Measurements from ENCODE around the gene LIPC.

Gene LIPC

DNA sequence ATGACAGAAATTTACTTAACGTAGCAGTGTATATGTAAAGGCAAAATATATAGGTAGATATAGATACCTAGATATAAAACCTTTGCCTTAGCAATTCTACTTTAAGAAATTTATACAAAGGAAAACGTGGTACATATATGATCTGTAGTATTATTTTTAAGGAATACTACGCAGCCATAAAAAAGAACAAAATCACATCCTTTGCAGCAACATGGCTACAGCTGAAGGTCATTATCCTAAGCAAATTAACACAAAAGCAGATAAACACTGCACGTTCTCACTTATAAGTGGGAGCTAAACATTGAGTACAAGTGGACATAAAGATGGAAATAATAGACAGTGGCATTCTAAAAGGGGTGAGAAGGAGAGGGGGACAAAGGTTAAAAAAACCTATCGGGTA lies 14.8 kb upstream of the LIPC start:
- H3K4me3 ChIP-seq (ENCODE audit: low read length), result no peak overlapping the region
- no peaks in the 10 kb centered on the region for H3K9me3 ChIP-seq (replicated peaks; ENCODE audit: insufficient read depth, low read length)
- H2AFZ ChIP-seq (ENCODE audit: low read length), result no peak overlapping the region
- TF ChIP-seq EZH2phosphoT487 (IDR thresholded peaks at IDR 0.05; ENCODE audit: low read length), result no peak
- TF ChIP-seq, protein P1, sequence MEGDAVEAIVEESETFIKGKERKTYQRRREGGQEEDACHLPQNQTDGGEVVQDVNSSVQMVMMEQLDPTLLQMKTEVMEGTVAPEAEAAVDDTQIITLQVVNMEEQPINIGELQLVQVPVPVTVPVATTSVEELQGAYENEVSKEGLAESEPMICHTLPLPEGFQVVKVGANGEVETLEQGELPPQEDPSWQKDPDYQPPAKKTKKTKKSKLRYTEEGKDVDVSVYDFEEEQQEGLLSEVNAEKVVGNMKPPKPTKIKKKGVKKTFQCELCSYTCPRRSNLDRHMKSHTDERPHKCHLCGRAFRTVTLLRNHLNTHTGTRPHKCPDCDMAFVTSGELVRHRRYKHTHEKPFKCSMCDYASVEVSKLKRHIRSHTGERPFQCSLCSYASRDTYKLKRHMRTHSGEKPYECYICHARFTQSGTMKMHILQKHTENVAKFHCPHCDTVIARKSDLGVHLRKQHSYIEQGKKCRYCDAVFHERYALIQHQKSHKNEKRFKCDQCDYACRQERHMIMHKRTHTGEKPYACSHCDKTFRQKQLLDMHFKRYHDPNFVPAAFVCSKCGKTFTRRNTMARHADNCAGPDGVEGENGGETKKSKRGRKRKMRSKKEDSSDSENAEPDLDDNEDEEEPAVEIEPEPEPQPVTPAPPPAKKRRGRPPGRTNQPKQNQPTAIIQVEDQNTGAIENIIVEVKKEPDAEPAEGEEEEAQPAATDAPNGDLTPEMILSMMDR (IDR thresholded peaks at IDR 0.05; ENCODE audit: low read length), result no peak
- TF ChIP-seq EZH2 (optimal IDR thresholded peaks at IDR 0.05; ENCODE audit: low read depth, low read length), result no peak
- H3K4me2 ChIP-seq (ENCODE audit: low read depth, low read length), result no peak overlapping the region
- no peaks in the 10 kb centered on the region for H3K9me2 ChIP-seq (replicated peaks; ENCODE audit: insufficient read depth, low read length)
- H4K20me1 ChIP-seq (ENCODE audit: insufficient read depth, low read length), result no peaks in the 10 kb centered on the region
- H3K36me3 ChIP-seq (replicated peaks; ENCODE audit: insufficient read depth, low read length), result no peaks in the 10 kb centered on the region
- H3K9ac ChIP-seq (ENCODE audit: low read length), result no peak overlapping the region
- no peak for DNase-seq
- 0 out of 2 replicates have a peak, but pooled peaks cover 8% of the 10 kb centered on the region for H3K4me1 ChIP-seq (ENCODE audit: low read length)
- no peaks in the 10 kb centered on the region for H3F3A ChIP-seq (ENCODE audit: insufficient read depth, low read length)
- H3K27me3 ChIP-seq (replicated peaks; ENCODE audit: insufficient read depth, low read length), result no peaks in the 10 kb centered on the region
- H3K79me2 ChIP-seq (ENCODE audit: low read length), result no peaks in the 10 kb centered on the region
- no peak overlapping the region for H3K27ac ChIP-seq (ENCODE audit: low read length)

- H3K4me2 ChIP-seq (ENCODE audit: low read depth, low read length), result no peak overlapping the region
- 0 out of 2 replicates have a peak, but pooled peaks cover 8% of the 10 kb centered on the region for H3K4me1 ChIP-seq (ENCODE audit: low read length)
- H3K27me3 ChIP-seq (replicated peaks; ENCODE audit: insufficient read depth, low read length), result no peaks in the 10 kb centered on the region
- TF ChIP-seq EZH2 (optimal IDR thresholded peaks at IDR 0.05; ENCODE audit: low read depth, low read length) (no peak), EZH2phosphoT487 (IDR thresholded peaks at IDR 0.05; ENCODE audit: low read length) (no peak)
- TF ChIP-seq, protein P1 (IDR thresholded peaks at IDR 0.05; ENCODE audit: low read length), result no peak
- H3K4me3 ChIP-seq (ENCODE audit: low read length), result no peak overlapping the region
- no peaks in the 10 kb centered on the region for H3F3A ChIP-seq (ENCODE audit: insufficient read depth, low read length)
- H3K36me3 ChIP-seq (replicated peaks; ENCODE audit: insufficient read depth, low read length), result no peaks in the 10 kb centered on the region
- no peak overlapping the region for H3K9ac ChIP-seq (ENCODE audit: low read length)
- no peaks in the 10 kb centered on the region for H4K20me1 ChIP-seq (ENCODE audit: insufficient read depth, low read length)
- H3K9me3 ChIP-seq (replicated peaks; ENCODE audit: insufficient read depth, low read length), result no peaks in the 10 kb centered on the region
- no peak overlapping the region for H2AFZ ChIP-seq (ENCODE audit: low read length)
- no peak for DNase-seq
- H3K27ac ChIP-seq (ENCODE audit: low read length), result no peak overlapping the region
- H3K79me2 ChIP-seq (ENCODE audit: low read length), result no peaks in the 10 kb centered on the region
- no peaks in the 10 kb centered on the region for H3K9me2 ChIP-seq (replicated peaks; ENCODE audit: insufficient read depth, low read length)
Observed at GRCh38 chr15:58418135-58418534, 13.7 kb upstream of the LIPC start.

- Histone ChIP-seq H4K20me1 (ENCODE audit: insufficient read depth, low read length) (no peaks in the 10 kb centered on the region), H3K27ac (ENCODE audit: low read length) (no peak overlapping the region), H3K4me1 (ENCODE audit: low read length) (0 out of 2 replicates have a peak, but pooled peaks cover 8% of the 10 kb centered on the region), H3K4me2 (ENCODE audit: low read depth, low read length) (no peak overlapping the region), H3K9me3 (replicated peaks; ENCODE audit: insufficient read depth, low read length) (no peaks in the 10 kb centered on the region), H3F3A (ENCODE audit: insufficient read depth, low read length) (no peaks in the 10 kb centered on the region), H3K36me3 (replicated peaks; ENCODE audit: insufficient read depth, low read length) (no peaks in the 10 kb centered on the region), H3K9me2 (replicated peaks; ENCODE audit: insufficient read depth, low read length) (no peaks in the 10 kb centered on the region), H3K4me3 (ENCODE audit: low read length) (no peak overlapping the region), H2AFZ (ENCODE audit: low read length) (peak overlapping the region; percentile 41), H3K9ac (ENCODE audit: low read length) (no peak overlapping the region), H3K27me3 (replicated peaks; ENCODE audit: insufficient read depth, low read length) (no peaks in the 10 kb centered on the region), H3K79me2 (ENCODE audit: low read length) (no peaks in the 10 kb centered on the region)
- DNase-seq, result no peak
- TF ChIP-seq EZH2phosphoT487 (IDR thresholded peaks at IDR 0.05; ENCODE audit: low read length) (no peak), EZH2 (optimal IDR thresholded peaks at IDR 0.05; ENCODE audit: low read depth, low read length) (no peak)
- TF ChIP-seq, protein P1 (IDR thresholded peaks at IDR 0.05; ENCODE audit: low read length), result no peak
Observed at GRCh38 chr15:58419803-58420524, 11.8 kb upstream of the LIPC start.
